HG03571 (cell line): Measurements from ENCODE around the gene ASXL3.
A peak's percentile ranks its signal among the peaks of the same experiment; 100 is the strongest.

ENCODE experiments used
- ATAC-seq: cut with Tn5 transposase; IDR thresholded peaks from one replicate; pipeline ENCODE4 v1.9.1; 2021; ENCODE audit not compliant: unreplicated experiment

The ASXL3 gene

DNA sequence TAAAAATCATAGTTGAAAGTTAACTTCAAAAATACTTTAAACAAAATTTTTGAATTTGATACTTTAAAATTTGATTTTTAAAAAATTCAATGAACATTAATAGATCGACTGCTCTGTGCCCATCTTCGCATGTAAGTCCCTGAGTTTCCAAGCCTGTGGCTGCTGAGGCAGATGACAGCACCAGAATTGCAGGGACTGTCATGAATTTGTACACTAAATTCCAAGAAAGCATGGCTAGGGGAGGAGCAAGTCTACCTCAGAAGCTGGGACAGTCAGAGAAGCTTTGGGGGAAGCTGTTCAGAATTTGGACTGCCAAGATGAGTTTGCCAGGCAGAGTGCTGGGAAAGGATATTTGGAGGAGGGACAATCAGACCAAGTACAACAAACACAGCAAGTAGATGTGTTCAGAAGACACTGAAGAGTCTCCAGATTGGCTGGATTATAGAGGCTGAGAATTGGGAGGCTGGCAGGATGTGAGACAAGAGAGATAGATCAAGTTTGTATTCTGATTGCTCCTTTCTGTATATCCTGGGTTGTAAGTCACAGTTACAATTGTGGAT lies 79.0 kb downstream of the ASXL3 start:
- no peak for ATAC-seq

DNA sequence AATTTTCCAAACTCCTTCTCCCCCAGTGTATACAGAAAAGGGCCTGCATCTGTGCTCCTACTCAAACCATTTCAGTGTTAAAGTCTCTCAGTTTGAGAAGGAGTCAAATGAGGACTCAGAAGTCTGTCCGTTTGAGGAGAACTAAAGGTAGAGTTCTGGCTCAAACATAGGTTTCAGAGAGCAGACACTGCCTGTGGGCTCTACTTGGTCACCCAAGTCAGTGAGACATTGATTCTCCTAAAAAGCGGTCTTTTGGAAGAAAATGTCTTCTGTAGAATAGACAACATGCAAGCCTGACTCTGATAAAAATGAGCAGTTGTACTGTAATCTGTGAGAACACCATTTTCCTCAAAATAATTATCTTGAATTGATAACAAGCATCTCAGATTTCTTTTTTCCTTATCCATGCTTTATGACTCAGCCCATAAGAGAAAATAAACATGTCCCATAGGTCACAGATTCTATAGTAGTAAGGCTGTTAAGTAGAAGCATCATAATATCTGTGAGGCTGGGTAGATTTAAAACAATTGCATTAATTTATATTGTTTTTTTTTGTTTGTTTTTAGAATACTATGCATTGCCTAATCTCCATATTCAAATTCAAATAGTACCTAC lies 82.8 kb downstream of the ASXL3 start:
- no peak for ATAC-seq

DNA sequence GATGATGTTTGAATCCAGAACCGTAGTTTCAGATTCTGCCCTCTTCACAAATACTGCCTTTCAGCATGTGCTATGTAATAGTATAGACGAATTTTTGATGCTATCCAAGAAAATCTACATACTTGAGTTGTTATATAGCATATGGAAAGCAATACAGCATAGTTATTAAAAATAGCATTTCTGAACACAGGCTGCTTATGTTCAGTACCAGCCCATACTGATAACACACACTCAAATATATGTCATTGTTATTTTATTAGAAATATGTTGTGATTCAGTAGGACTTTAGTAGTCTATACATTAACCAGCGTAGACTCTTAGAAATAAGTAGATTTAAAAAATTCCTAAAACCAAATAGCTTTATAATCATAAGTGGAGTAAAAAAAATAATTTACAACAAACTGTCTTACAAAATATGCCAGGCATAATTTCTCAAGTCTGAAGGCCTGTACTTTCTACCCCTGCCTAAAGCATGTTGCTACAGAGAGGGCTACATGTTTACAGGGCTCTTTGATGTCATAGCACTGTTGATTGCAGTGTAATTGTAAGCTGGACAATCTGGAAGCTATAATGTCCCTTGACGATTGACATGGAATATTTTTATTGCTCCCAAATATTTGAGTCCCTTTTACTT lies 86.3 kb downstream of the ASXL3 start:
- no peak for ATAC-seq

DNA sequence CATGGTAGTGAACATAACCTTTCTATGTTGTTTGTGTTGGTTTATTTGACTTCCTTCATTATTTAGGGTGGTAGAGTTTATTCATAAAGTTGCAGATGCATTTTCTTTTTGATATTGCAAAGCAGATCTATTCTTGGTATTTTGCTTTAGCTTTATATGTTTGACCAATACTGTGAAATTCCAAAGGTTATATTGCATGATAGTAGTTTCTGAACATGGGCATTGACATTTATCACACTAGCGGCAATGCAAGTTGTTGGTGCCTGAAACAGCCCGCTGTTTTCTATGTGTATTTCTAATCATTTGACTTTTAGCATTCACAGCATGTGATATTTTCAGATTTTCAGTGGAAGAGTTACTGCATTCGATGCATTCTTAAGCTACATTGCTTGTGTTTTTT lies 87.2 kb downstream of the ASXL3 start:
- no peak for ATAC-seq

DNA sequence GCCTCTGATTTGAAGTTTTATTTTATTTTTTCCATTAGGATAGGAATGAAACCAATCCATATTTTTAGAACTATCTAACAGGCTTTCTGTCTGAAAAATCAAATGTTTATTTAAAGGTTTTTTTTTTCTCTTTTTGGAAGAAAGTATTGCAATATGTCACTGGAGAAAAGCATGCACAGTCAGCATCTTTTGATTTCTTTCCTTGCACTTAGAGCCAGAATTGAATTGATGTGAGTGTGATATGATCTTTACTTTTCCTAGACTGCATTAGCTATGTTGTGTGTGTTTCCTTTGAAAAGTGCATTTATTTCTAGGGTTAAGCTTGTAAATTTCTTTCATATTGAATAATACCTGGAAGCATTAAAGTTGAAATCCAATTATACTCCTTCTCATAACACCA lies 87.6 kb downstream of the ASXL3 start:
- no peak for ATAC-seq

DNA sequence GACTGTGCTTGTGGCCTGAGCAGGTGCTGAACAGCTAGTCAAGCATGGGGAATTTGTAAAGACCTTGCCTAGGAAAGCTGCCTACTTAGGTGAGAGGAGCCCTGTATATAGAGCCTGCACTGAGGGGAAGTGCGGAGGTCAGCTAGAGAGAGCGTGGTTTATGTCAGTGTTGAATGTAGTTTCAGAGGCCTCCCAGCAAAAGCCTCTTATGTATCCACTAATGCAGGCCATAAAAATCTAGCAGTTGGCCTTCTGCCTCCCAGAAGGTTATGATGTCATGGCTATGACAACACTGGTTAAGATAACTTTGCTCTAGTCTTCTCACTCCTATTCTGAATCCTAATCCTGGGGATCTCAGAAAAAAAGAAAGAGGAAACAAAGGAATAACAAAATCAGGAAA lies 88.9 kb downstream of the ASXL3 start:
- ATAC-seq = no peak

DNA sequence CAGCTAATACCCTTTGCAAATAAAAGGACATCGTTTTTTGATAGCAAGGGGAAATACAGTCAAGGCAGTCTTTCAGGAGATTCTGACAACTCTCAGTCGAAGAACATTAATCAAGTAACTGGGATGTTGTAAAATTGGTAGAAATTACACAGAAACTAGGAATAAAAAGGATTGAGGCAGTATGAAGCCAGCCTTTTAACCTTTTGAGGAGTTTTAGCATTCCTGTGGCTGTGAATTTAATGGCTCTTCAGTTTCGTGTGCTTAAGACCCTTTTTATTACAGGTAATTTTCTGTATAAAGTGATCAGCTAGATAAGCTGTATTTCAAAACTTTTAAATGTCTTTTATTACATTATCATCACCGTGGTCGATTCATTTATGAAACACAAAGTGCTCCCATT lies 91.6 kb downstream of the ASXL3 start:
- no peak for ATAC-seq

DNA sequence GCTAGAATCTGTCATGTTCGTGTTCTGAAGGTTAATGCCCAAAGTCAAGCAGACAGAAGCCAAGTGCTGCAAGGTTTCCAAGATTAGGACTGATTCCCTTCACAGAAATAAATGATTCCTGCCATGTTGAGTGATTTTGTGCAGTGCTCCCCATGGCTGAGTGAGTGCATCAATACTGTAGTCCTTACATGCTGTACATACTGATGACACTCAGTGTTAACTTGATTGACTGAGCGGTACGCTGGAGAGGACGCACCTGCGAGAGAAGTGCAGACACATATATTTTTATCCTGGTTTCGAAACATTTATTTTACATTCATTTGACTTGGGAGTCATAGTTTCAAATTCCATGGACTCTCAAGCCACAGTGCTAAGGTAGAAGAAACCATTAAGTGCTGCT lies 92.0 kb downstream of the ASXL3 start:
- no peak for ATAC-seq

DNA sequence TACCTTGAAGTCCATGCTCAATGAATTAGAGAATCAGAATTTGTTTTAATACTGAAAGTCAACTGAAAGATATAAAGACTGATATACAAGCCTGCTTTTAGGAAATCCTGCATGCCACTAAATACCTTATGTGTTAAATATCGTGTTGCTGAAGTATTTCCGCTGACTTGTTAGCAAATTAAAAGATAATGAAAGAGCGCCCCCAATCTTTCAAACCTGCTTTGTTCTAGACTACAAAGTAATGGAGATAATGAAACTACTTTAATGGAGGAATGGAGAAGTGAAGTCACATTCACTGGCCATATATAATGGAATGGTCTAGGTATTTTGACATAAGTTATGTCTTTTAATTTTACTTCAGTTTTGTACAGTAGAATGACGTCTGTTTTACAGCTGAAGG lies 95.7 kb downstream of the ASXL3 start:
- ATAC-seq = no peak

DNA sequence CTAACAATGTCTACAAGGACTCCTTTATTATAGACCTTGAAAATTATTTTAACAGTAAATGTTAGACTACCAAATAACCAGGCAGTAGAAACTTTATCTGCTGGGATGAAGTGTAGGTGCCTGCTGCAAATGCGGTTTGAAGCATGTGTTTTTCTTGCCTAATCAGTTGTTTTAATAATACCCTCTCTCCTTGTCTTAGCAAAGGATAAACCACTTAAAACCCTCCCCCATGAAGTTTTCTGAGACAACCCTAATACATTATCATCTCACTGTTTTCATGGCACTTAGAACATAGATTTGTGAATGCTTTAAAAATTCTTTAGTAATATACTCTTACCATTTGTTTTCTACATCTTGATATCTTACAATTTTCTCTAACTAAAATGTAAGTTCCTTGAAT lies 98.6 kb downstream of the ASXL3 start:
- no peak for ATAC-seq

DNA sequence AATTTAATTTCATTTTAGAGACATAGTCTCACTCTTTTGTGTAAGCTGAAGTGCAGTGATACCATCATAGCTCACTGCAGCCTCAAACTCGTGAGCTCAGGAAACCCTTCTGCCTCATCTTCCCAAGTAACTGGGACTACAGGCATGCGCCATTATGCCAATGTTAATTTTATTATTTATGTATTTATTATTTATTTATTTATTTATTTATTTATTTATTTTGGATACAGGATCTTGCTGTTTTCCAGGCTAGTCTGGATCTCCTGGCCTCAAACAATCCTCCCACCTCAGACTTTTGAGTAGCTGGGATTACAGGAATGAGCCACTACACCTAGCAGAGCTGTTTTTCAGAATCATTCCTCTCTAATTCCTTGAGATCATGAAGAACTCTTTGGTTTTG lies 99.9 kb downstream of the ASXL3 start:
- ATAC-seq = no peak

DNA sequence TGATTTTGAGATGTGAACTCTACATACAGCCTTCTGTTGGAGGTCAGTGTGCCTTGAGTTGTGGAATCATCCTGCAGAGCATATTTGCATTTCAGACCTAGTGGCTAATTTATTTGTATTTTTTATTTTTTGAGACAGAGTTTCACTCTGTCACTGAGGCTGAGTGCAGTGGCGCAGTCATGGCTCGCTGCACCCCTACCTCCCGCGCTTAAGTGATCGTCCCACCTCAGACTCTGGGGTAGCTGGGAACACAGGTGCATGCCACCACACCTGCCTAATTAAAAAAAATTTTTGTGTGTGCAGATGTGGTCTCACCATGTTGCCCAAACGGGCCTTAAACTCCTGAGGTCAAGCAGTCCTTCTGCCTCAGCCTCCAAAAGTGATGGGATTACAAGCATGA lies 104.4 kb downstream of the ASXL3 start:
- no peak for ATAC-seq

DNA sequence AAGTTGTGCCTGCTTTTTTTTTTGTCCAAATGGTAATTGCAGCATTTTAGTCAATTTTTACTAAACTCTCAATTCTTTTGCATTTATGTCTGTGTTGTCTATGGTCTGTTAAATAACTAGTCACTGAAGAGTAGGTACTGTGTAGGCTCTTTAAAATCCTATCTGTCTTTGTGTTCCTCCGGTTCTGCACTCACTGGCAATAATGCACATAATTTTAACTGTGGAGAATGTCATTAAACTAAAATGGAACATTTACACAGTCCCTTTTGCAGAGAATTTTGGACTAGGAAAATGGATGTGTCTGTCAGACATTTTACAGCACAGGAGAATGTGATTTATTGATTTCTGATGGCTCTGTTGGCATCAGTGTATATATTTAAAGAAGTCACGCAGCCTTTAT lies 116.6 kb downstream of the ASXL3 start:
- no peak for ATAC-seq

DNA sequence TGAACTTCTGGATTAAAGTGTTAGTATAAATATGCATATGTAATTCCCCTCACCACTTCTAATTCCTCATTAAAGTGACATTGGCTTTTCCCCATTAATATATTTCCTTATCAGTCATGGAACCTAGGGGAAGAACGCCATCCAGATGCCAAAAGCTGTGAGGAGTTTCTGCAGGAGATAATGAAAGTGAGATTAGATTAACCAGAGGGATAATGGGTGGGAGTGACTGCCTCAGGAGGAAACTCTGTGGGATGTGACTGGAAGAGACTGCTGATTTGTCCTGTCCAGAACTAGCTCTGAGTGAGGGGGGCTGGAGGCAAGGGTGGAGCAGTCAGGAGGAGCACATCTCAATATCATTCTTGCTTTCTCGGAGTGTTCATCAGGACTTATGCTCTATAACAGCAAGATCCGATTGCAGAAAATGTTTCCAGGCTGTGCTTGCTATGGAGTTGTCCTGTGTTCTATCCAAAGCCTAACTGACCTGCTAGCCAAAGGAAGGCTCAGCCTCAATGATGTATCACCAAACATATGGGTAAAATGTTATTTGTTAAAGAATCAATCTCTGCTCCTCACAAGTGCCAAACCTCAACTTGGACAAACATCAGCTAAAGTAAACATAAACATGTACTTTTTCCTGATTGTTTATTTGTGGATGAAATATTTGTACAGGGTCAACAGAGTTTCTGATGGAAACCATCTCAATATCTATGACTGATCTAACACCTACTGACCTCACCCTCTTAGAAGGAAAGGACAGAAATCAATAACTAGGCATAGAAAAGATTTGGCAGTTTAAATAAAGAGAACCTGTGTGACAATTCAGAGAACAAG lies 118.5 kb downstream of the ASXL3 start:
- ATAC-seq = no peak

DNA sequence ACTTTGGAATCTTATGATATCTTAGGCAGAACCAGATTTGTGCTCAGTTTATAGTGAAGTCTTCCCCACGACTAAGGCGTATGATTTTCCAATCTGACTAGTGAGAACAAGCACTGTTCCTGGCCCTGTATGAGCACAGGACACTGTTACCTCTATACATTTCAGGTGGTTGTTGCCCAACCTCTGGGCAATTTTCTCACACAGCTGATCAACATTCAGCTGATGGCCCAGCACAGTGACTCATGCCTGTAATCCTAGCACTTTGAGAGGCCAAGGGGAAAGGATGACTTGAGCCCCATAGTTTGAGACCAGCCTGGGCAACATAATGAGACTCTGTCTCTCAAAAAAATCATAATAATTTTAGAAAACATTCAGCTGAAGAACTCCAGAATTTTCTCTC lies 119.5 kb downstream of the ASXL3 start:
- ATAC-seq = no peak

DNA sequence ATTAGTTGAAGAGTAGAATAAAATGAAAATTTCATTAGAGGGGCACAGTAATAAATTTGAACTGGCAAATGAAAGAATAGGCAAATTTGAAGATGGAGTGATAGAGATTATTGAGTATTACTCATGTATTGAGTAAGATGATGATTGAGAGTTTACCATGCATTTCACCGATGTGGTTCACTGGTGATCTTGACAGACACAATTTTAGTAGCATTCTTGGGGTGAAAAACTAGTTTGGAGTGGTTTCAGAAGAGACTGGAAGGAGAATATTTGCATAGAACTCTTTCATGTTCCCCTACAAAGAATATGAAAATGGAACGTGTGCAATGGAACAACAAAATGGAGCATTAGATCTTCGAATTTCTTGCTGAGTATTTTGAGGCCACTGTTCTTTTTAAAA lies 121.4 kb downstream of the ASXL3 start:
- no peak for ATAC-seq

DNA sequence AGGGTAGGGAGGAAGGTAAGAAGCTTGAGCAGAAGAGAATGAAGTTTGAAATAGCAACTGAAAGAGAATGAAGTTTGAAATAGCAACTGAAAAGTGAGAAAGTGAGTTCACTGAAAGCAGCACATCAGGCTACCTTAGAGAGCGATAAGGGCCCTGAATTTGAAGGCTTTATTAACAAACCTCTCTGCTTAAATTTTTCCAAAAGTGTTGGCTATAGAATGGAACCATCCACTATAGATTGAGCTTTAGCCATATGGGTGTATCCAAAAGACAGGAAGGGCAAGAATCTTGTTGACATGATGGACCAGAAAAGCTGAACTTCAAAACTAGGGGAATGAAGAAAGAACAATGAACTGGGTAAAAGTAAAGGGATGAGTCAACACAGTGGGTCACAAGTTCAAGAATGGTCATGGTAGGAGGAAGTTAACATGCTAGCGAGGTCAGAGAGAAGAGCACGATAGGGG lies 122.5 kb downstream of the ASXL3 start:
- ATAC-seq = peak; percentile 55

DNA sequence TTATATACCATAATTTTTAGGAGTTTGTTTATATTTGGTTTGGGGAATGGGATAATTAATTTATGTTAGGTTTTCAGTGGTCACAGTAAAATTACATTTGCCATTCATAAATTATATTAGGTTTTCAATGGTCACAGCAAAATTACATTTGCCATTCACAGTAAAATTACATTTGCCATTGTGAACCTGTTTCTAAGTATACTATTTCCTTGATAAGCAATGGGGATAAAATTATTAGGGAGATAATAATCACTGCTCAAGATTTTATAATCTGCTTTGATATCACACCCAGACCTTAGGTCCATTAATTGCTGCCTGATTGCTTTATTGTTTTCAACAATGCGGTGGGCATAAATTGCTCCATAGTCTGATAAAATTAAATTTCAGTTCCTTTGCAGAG lies 124.6 kb downstream of the ASXL3 start:
- ATAC-seq = no peak

DNA sequence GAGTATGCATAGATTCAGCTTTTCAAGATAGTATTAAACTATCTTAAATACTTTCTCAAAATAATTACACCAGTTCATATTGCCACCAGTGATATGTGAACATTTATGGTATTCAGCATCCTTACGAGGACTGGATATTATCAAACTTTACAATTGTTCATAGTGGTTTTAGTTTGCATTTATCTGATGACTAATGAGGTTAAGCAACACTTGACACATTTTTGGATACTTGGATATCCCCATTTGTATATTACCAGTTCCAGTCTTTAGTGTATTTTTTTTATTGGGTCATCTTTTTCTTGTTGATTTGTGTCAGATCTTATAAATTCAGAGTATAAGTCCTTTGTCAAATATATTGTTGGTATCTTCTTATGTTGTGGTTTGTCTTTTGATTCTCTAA lies 128.4 kb downstream of the ASXL3 start:
- no peak for ATAC-seq

DNA sequence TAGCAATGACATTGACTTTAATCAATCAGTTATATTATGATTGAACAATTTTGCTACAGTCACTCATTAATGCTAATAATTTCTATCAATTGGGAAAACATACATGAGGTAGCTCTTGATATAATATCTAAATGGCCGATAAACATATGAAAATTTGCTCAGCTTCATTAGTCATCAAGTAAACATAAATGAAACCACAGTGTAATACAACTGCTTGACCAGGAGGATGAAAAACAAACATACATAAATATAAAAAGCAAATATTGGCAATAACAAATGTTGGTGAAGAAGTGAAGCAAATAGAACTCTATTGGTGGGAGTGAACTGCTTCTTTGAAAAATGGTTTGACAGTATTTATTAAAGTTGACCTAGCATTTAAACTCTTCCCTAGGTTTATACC lies 130.9 kb downstream of the ASXL3 start:
- ATAC-seq = no peak

DNA sequence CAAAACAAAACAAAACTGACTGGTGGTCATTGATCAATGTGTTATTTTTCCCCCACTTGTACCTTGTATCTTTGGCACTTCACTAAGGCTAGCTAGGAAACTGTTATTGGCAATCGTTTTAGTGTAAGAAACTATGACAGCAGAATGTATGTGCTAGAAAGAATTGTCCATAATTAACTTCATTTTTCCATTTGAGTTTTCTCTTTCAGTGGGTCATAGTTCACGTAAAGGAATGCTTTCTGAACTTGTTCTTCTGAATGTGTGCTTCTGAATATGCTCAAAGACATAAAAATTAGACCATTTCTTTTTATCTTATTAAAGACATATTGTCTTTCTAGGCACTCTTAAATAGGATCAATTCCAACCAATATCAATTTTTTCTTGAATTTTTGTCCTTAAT lies 132.2 kb downstream of the ASXL3 start:
- no peak for ATAC-seq

DNA sequence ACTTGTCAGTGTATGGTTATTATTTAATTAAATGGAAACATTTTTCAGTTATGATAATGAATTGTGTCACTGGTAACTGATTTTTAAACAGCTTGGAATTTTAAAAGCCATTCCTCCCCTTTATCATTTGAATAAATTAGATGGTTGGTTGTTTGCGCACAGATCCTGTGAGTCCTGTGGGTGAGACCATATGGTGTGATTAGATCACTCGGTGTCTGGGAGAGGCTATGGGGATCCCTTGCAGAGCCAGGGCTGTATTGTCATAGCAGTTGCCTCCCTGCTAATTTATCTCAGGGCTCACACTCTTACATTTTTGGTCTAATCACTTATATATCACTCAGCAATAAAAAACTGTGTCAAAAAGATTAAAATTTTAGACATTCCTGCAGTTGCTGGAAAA lies 133.5 kb downstream of the ASXL3 start:
- ATAC-seq = no peak
